ENCODE measurements around the gene RC3H2.
A peak's percentile ranks its signal among the peaks of the same experiment; 100 is the strongest.
"Not testable (repeated sequence)": the region's sequence is repeated elsewhere in the genome, so short reads cannot be mapped to it uniquely, and the experiment has no call there.

RC3H2 gene

GRCh38 chr9:122837266-122837850 is 67.8 kb downstream of the RC3H2 start (continued):
- TF ChIP-seq ZFP3 (CRISPR knock-in tag; IDR thresholded peaks at IDR 0.05) (no peak), CSRNP3 (CRISPR knock-in tag; IDR thresholded peaks at IDR 0.05) (no peak), CREB5 (CRISPR knock-in tag; IDR thresholded peaks at IDR 0.05; ENCODE audit: low read depth) (no peak)

GRCh38 chr9:122835313-122835731 is 69.8 kb downstream of the RC3H2 start:
- no peak for TF ChIP-seq PPARA (CRISPR knock-in tag; IDR thresholded peaks at IDR 0.05; ENCODE audit: borderline replicate concordance)
- TF ChIP-seq ZNF565 (CRISPR knock-in tag; conservative IDR thresholded peaks at IDR 0.05; ENCODE audit: low read depth), result no peak
- TF ChIP-seq TSHZ2 (CRISPR knock-in tag; IDR thresholded peaks at IDR 0.05), result no peak
- TF ChIP-seq RARB (CRISPR knock-in tag; IDR thresholded peaks at IDR 0.05), result no peak
- TF ChIP-seq ZNF70 (CRISPR knock-in tag; IDR thresholded peaks at IDR 0.05), result no peak
- ATAC-seq, result peak; percentile 66

GRCh38 chr9:122832194-122832593 is 73.0 kb downstream of the RC3H2 start:
- TF ChIP-seq PATZ1 (CRISPR knock-in tag; IDR thresholded peaks at IDR 0.05; ENCODE audit: borderline replicate concordance) (no peak), POU6F1 (CRISPR knock-in tag; IDR thresholded peaks at IDR 0.05; ENCODE audit: borderline replicate concordance, low read depth) (no peak), BACH2 (CRISPR knock-in tag; IDR thresholded peaks at IDR 0.05; ENCODE audit: borderline replicate concordance) (no peak), ZNF565 (CRISPR knock-in tag; conservative IDR thresholded peaks at IDR 0.05; ENCODE audit: low read depth) (no peak)
- no peak for ATAC-seq

GRCh38 chr9:122828965-122829284 is 76.2 kb downstream of the RC3H2 start:
- not testable (repeated sequence) for ATAC-seq

GRCh38 chr9:122827761-122828093 is 77.4 kb downstream of the RC3H2 start:
- peak; percentile 59 for ATAC-seq
- TF ChIP-seq GLIS3 (CRISPR knock-in tag; IDR thresholded peaks at IDR 0.05), result no peak
- no peak for TF ChIP-seq CSRNP3 (CRISPR knock-in tag; IDR thresholded peaks at IDR 0.05)
- no peak for TF ChIP-seq ZFP3 (CRISPR knock-in tag; IDR thresholded peaks at IDR 0.05)
- no peak for TF ChIP-seq ZNF565 (CRISPR knock-in tag; conservative IDR thresholded peaks at IDR 0.05; ENCODE audit: low read depth)
- no peak for TF ChIP-seq CREB5 (CRISPR knock-in tag; IDR thresholded peaks at IDR 0.05; ENCODE audit: low read depth)
- no peak for TF ChIP-seq OSR1 (CRISPR knock-in tag; IDR thresholded peaks at IDR 0.05)
- no peak for TF ChIP-seq PATZ1 (CRISPR knock-in tag; IDR thresholded peaks at IDR 0.05; ENCODE audit: borderline replicate concordance)
- TF ChIP-seq ISL1 (CRISPR knock-in tag; IDR thresholded peaks at IDR 0.05), result no peak
- no peak for TF ChIP-seq ZNF8 (CRISPR knock-in tag; IDR thresholded peaks at IDR 0.05)
- TF ChIP-seq TCF4 (CRISPR knock-in tag; IDR thresholded peaks at IDR 0.05; ENCODE audit: borderline replicate concordance), result no peak
- no peak for TF ChIP-seq ARNTL (CRISPR knock-in tag; IDR thresholded peaks at IDR 0.05; ENCODE audit: borderline replicate concordance, low read depth)
- no peak for TF ChIP-seq TOX (CRISPR knock-in tag; IDR thresholded peaks at IDR 0.05; ENCODE audit: borderline replicate concordance)

All from SK-N-SH treated with all-trans-retinoic acid at 6 μM for 48 hours (cell line).